Activated CD4-positive, CD25-positive, alpha-beta regulatory T cell (primary cell): ENCODE results near the gene DUXA.
A peak's percentile ranks its signal among the peaks of the same experiment; 100 is the strongest.
"Not testable (repeated sequence)": the region's sequence is repeated elsewhere in the genome, so short reads cannot be mapped to it uniquely, and the experiment has no call there.

Experiments used
- DNase-seq, 4 experiments: peaks; one replicate each; lab custom pipeline; 2025; lab: John Stamatoyannopoulos, UW

Gene DUXA

GRCh38 chr19:57167385-57167784 is at the start of gene DUXA:
Gene DUXA, minus strand, starts transcription at chr19:57167485. Its CDS starts 42 bp downstream, at chr19:57167443.
- DNase-seq = no peak

GRCh38 chr19:57212109-57212508 is 44.8 kb upstream of the DUXA start:
- no peak for DNase-seq

- no peak for DNase-seq
Measured at GRCh38 chr19:57210381-57210780, 43.1 kb upstream of the DUXA start.

- DNase-seq = no peak
Measured at GRCh38 chr19:57202160-57202559, 34.9 kb upstream of the DUXA start.

- DNase-seq = not testable (repeated sequence)
Measured at GRCh38 chr19:57197874-57198273, 30.6 kb upstream of the DUXA start.

- no peak for DNase-seq
Measured at GRCh38 chr19:57192993-57193392, 25.7 kb upstream of the DUXA start.

GRCh38 chr19:57192077-57192420 is 24.8 kb upstream of the DUXA start:
- DNase-seq = no peak

GRCh38 chr19:57191141-57192076 is 24.1 kb upstream of the DUXA start, which contains the start of gene ZNF264:
Gene ZNF264, plus strand, starts transcription at chr19:57191500. Its CDS starts 414 bp downstream, at chr19:57191914.
- peak; percentile 80 to 88 (median 84) for DNase-seq

- DNase-seq = no peak
Measured at GRCh38 chr19:57190301-57190700, 23.0 kb upstream of the DUXA start.

GRCh38 chr19:57171551-57172081 is 4.3 kb upstream of the DUXA start:
- DNase-seq = peak in 1 of 4 experiments; percentile 20

- no peak for DNase-seq
Measured at GRCh38 chr19:57165846-57166245, 1.4 kb downstream of the DUXA start.

GRCh38 chr19:57161985-57162539 is 5.2 kb downstream of the DUXA start:
- no peak for DNase-seq

GRCh38 chr19:57152921-57153320 is 14.4 kb downstream of the DUXA start:
- no peak for DNase-seq

GRCh38 chr19:57141699-57142098 is 25.6 kb downstream of the DUXA start:
- DNase-seq = no peak

- no peak for DNase-seq
Measured at GRCh38 chr19:57135797-57136196, 31.5 kb downstream of the DUXA start.

GRCh38 chr19:57127403-57127802 is 39.9 kb downstream of the DUXA start:
- DNase-seq = not testable (repeated sequence)

GRCh38 chr19:57123882-57124281 is 43.4 kb downstream of the DUXA start:
- DNase-seq = no peak

- no peak for DNase-seq
Measured at GRCh38 chr19:57118848-57119247, 48.4 kb downstream of the DUXA start.

- not testable (repeated sequence) for DNase-seq
Measured at GRCh38 chr19:57113501-57113900, 53.8 kb downstream of the DUXA start.

- no peak for DNase-seq
Measured at GRCh38 chr19:57111329-57111644, 56.0 kb downstream of the DUXA start.

GRCh38 chr19:57110592-57111328 is 56.5 kb downstream of the DUXA start:
- DNase-seq = no peak

GRCh38 chr19:57106722-57107235 is 60.5 kb downstream of the DUXA start:
- DNase-seq = no peak
